DOHH2 (cell line): ENCODE data around the gene USP12.

Source experiments
- H3F3A ChIP-seq: fragments of 200-600 bp; sonication (generic), shearing (Covaris generic); 2 replicates; pipeline ENCODE4 v1.6.0; 2016; ENCODE audit warnings: antibody characterized with exemption, mild to moderate bottlenecking; ENCODE audit not compliant: control insufficient read depth, insufficient read depth
- H3K27ac ChIP-seq: fragments of 200-600 bp; sonication (generic); 2 replicates; pipeline ENCODE4 v1.5.1; 2014; ENCODE audit warnings: low read depth, mild to moderate bottlenecking, low read length, moderate library complexity
- H3K27me3 ChIP-seq: fragments of 200-600 bp; sonication (generic); 2 replicates; pipeline ENCODE4 v1.6.1; 2014; ENCODE audit warnings: mild to moderate bottlenecking, low read length, mixed read lengths; ENCODE audit not compliant: control insufficient read depth
- H3K36me3 ChIP-seq: fragments of 200-600 bp; sonication (generic); 2 replicates; pipeline ENCODE4 v1.6.1; 2014; ENCODE audit warnings: mild to moderate bottlenecking, low read length, moderate library complexity, mixed read lengths; ENCODE audit not compliant: control insufficient read depth
- H3K4me1 ChIP-seq: fragments of 200-600 bp; sonication (generic); 2 replicates; pipeline ENCODE4 v1.6.1; 2014; ENCODE audit warnings: mild to moderate bottlenecking, low read length, mixed read lengths; ENCODE audit not compliant: control insufficient read depth
- H3K4me2 ChIP-seq: fragments of 200-600 bp; sonication (generic); 2 replicates; pipeline ENCODE4 v1.6.0; 2014; ENCODE audit warnings: mild to moderate bottlenecking, low read length, moderate library complexity
- H3K4me3 ChIP-seq: fragments of 200-600 bp; sonication (generic); 2 replicates; pipeline ENCODE4 v1.5.1; 2014; ENCODE audit warnings: mild to moderate bottlenecking, low read length, mixed read lengths
- H3K79me2 ChIP-seq: fragments of 200-600 bp; sonication (generic); 2 replicates; pipeline ENCODE4 v1.6.1; 2014; ENCODE audit warnings: mild to moderate bottlenecking, low read length, mixed read lengths; ENCODE audit not compliant: control insufficient read depth
- H3K9me2 ChIP-seq: fragments of 200-600 bp; sonication (generic); replicated peaks from 2 replicates; pipeline ENCODE4 v1.6.1; 2014; ENCODE audit warnings: mild to moderate bottlenecking, low read length, mixed read lengths; ENCODE audit not compliant: control insufficient read depth
- H3K9me3 ChIP-seq: fragments of 200-600 bp; sonication (generic); 2 replicates; pipeline ENCODE4 v1.6.1; 2014; ENCODE audit warnings: antibody characterized with exemption, low read length, mixed read lengths; ENCODE audit not compliant: control insufficient read depth, insufficient read depth
- H4K20me1 ChIP-seq: fragments of 200-600 bp; sonication (generic); 2 replicates; pipeline ENCODE4 v1.6.0; 2014; ENCODE audit warnings: low read depth, mild to moderate bottlenecking, antibody characterized with exemption, low read length, moderate library complexity; ENCODE audit not compliant: control insufficient read depth, insufficient read depth
- EZH2phosphoT487 ChIP-seq: fragments of 200-600 bp; sonication (generic); IDR thresholded peaks from 2 replicates; pipeline ENCODE4 v1.6.1; 2017; ENCODE audit warnings: borderline replicate concordance, mild to moderate bottlenecking, antibody characterized with exemption, low read length, moderate library complexity, mixed read lengths
- TF ChIP-seq, protein P1 (sequence below): fragments of 200-600 bp; sonication (generic); IDR thresholded peaks from one replicate; pipeline ENCODE4 v1.5.1; 2014; ENCODE audit warnings: antibody characterized with exemption, mild to moderate bottlenecking, low read depth, low read length; ENCODE audit not compliant: poor library complexity, severe bottlenecking

USP12 gene

DNA sequence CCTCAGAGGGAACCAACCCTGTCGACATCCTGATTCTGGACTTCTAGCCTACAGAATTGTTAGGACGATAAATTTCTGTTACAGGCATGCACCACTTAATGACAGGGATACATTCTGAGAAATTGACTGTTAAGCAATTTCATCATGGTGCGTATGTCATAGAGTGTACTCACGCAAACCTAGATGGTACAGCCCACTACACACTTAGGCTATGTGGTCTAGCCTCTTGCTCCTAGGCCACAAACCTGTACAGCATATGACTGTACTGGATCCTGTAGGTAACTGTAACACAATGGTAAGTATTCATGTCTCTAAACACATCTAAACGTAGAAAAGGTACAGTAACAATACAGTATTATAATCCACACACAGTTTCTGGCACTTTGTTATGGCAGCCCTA is 13.3 kb downstream of the USP12 start:
- Histone ChIP-seq H3F3A (peaks cover 3% of the 10 kb centered on the region; the same call in 1 of the 2 replicates), H3K9me2 (no peaks in the 10 kb centered on the region), H3K79me2 (peaks cover 98% of the 10 kb centered on the region), H3K27ac (no peak overlapping the region), H3K4me1 (peaks cover 47% of the 10 kb centered on the region), H3K4me3 (no peak overlapping the region), H3K36me3 (no peaks in the 10 kb centered on the region), H3K4me2 (no peak overlapping the region), H4K20me1 (peaks cover 7% of the 10 kb centered on the region; the same call in 1 of the 2 replicates), H3K9me3 (no peaks in the 10 kb centered on the region), H3K27me3 (no peaks in the 10 kb centered on the region)
- TF ChIP-seq, protein P1, sequence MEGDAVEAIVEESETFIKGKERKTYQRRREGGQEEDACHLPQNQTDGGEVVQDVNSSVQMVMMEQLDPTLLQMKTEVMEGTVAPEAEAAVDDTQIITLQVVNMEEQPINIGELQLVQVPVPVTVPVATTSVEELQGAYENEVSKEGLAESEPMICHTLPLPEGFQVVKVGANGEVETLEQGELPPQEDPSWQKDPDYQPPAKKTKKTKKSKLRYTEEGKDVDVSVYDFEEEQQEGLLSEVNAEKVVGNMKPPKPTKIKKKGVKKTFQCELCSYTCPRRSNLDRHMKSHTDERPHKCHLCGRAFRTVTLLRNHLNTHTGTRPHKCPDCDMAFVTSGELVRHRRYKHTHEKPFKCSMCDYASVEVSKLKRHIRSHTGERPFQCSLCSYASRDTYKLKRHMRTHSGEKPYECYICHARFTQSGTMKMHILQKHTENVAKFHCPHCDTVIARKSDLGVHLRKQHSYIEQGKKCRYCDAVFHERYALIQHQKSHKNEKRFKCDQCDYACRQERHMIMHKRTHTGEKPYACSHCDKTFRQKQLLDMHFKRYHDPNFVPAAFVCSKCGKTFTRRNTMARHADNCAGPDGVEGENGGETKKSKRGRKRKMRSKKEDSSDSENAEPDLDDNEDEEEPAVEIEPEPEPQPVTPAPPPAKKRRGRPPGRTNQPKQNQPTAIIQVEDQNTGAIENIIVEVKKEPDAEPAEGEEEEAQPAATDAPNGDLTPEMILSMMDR, result no peak

DNA sequence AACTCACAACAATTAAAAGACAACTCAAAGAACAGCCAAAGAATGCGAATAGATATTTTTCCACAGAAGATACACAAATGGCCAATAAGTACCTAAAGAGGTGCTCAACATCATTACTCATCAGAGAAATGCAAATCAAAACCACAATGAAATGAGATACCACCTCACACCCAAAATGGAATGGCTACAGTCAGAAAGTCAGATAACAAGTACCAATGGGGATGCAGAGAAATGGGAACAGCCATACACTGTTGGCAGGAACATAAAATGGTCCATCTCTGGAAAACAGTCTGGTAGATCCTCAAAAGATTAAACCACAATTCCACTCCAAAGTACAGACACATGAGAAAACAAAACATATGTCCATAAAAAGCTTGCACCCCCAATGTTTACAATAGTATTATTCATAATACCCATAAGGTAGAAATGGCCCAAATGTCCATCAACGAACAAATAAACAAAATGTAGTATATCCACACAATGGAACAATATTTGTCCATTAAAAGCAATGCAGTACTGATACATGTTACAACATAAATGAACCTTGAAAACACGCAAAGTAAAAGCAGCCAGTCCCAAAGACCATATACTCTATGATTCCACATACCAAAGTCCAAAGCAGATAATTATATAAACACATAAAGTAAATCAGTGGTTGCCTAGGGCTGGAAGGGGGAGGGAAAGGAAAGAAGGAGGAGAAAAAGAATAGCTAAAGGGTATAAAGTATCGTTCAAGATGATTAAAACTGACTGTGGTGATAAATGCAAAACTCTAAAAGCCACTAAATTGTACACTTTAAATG is 19.6 kb downstream of the USP12 start:
- peak overlapping the region; percentile 59 for H3K4me2 ChIP-seq
- peaks cover 18% of the 10 kb centered on the region for H3F3A ChIP-seq
- no peaks in the 10 kb centered on the region for H3K9me2 ChIP-seq
- peak overlapping the region; percentile 38 for H3K4me3 ChIP-seq
- H3K27ac ChIP-seq, result no peak overlapping the region
- 0 out of 2 replicates have a peak, but pooled peaks cover 3% of the 10 kb centered on the region for H3K36me3 ChIP-seq
- peaks cover 7% of the 10 kb centered on the region; the same call in 1 of the 2 replicates for H4K20me1 ChIP-seq
- H3K9me3 ChIP-seq, result no peaks in the 10 kb centered on the region
- peaks cover 94% of the 10 kb centered on the region for H3K79me2 ChIP-seq
- no peak for TF ChIP-seq EZH2phosphoT487
- TF ChIP-seq, protein P1, result no peak
- H3K27me3 ChIP-seq, result no peaks in the 10 kb centered on the region
- H3K4me1 ChIP-seq, result peaks cover 72% of the 10 kb centered on the region

DNA sequence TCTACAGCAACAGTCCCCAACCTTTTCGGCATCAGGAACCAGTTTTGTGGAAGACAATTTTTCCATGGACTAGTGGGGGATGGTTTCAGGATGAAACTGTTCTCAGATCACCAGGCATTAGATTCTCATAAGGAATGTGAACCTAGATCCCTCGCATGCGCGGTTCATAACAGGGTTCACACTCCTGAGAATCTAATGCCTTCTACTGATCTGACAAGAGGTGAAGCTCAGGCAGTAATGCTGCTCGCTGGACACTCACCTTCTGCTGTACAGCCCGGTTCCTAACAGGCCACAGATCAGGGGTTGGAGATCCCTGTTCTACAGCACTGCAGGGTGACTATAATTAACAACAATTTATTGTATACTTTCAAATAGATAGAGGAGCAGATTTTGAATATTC is 21.9 kb downstream of the USP12 start:
- H3K27me3 ChIP-seq, result no peaks in the 10 kb centered on the region
- H3K27ac ChIP-seq, result no peak overlapping the region
- no peak overlapping the region for H3K4me3 ChIP-seq
- H3K36me3 ChIP-seq, result 0 out of 2 replicates have a peak, but pooled peaks cover 3% of the 10 kb centered on the region
- TF ChIP-seq, protein P1, result no peak
- no peak for TF ChIP-seq EZH2phosphoT487
- peaks cover 93% of the 10 kb centered on the region for H3K4me1 ChIP-seq
- peak overlapping the region; percentile 44 for H3K4me2 ChIP-seq
- H3K9me3 ChIP-seq, result no peaks in the 10 kb centered on the region
- peaks cover 96% of the 10 kb centered on the region for H3K79me2 ChIP-seq
- peaks cover 11% of the 10 kb centered on the region; the same call in 1 of the 2 replicates for H4K20me1 ChIP-seq
- no peaks in the 10 kb centered on the region for H3K9me2 ChIP-seq
- H3F3A ChIP-seq, result peaks cover 18% of the 10 kb centered on the region
